GM21786 (cell line): ENCODE measurements around the gene WHRN.
A peak's percentile ranks its signal among the peaks of the same experiment; 100 is the strongest.

Experiments
- ATAC-seq: cut with Tn5 transposase; IDR thresholded peaks from one replicate; pipeline ENCODE4 v1.9.1; 2021; ENCODE audit not compliant: unreplicated experiment

Gene WHRN

GRCh38 chr9:114493521-114494184, 11.6 kb downstream of the WHRN start:
- no peak for ATAC-seq

GRCh38 chr9:114492991-114493390, 12.3 kb downstream of the WHRN start:
- no peak for ATAC-seq

DNA sequence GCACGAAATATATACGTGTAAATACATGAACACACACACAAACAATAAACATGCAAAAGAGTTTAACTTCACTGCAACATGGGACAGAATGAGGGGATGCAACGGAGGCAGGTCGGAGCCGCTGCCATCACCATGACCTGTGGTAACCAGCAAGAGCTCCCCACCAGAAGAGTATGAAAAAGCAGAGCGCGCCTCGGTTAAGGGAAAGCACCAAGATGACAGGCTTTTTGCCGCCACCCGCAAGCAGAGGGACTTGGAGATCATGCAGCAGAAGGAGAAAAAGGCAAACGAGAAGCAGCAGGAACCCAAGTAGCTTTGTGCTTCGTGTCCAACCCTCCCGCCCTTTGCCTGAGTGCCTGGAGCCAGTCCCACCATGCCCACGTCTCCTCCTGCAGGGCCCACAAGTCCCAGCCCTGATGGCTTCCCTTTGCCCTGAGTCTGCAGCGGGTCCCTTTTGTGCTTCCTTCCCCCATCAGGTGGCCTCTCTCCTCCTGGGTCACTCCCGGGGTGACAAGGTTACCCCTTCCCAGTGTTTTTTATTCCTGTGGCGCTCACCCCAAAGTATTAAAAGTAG, 13.8 kb downstream of the WHRN start:
- ATAC-seq = no peak

GRCh38 chr9:114489928-114490327, 15.3 kb downstream of the WHRN start:
- ATAC-seq = no peak

GRCh38 chr9:114488398-114489129, 16.7 kb downstream of the WHRN start:
- ATAC-seq = no peak

- no peak for ATAC-seq
Measured at GRCh38 chr9:114487607-114488300, 17.5 kb downstream of the WHRN start.

DNA sequence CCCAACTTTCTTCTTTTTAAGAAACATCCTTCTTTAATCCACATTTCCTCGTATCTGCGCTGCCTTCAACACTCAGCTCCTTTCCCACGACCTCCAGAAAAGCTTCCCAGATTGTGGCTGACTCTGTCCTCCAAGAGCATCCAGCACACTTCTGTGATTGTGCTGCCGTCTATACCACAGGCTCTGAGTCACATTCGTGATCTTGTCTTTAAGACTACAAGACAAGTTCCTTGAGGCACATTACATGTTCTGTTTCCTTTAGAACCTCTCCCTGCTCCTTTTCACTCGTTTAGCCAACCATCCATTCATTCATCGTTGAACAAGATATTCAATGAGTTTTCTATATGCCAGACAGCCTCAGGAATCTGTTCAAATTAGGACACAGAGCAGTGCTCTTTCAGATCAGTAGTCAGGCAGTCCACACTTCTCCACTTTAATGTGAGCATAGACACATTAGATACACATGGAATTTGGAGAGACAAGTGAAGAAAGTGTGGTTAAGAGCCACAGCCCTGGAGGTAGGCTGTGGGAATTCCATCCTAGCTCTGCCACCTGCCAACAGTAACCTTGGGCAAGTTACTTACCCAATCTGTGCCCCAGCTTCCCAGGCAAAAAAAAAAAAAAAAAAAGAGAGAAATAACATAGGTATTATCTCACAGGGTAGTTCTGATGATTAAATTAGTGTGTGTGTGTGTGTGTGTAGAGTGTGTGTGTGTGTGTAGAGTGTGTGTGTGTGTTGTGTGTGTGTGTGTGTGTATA, 18.9 kb downstream of the WHRN start:
- no peak for ATAC-seq

GRCh38 chr9:114484854-114485443, 20.3 kb downstream of the WHRN start:
- ATAC-seq = peak; percentile 52

DNA sequence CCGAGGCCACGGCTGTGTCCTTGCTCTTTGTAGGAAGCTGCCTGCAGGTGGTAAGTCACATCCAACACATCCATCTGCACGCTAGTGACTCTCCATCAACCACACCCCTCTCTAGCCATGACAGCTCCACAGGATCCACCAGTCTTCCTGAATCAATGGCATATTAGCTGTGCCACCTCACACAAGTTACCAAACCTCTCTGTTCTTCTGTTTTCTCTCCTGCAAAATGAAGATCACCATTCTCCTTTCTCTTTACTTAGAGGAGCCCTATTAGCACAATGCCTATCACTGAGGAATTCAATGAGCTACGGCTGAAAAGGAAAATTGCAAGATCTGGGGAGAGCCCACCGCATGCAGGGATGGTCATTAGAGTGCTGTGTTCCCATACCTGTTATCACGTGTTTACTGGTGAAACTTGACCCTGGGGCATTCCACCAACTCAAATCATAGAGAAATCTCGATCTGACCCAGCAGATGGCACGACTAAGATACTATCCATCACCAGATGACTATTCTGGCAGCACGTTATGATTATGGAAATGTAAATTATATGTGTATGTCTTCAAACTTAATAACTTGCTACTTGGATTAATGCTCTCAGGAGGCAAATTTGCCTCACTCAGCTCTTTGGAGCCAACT, 20.9 kb downstream of the WHRN start:
- peak; percentile 7 for ATAC-seq

DNA sequence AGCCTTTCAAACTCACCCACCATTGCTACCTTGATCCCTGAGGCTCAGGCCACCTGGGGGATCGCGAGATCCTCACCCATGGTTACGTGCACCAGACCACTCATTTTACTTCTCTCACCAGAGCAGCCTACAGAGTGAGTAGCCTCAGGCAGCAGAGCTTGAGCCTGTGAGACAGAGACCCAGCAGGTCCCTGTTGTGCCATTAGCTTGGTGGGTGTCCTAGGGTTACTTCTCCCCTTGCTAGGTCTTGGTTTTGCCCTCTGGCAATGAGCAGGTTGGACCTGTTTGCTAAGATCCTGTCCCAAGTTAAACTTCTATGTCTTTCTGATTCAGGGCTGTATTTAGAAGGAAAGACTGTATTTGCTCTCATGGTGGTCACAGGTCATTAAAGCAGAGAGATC, 21.8 kb downstream of the WHRN start:
- ATAC-seq = no peak

- no peak for ATAC-seq
Measured at GRCh38 chr9:114482593-114482992, 22.7 kb downstream of the WHRN start.

GRCh38 chr9:114481789-114482188, 23.5 kb downstream of the WHRN start:
- no peak for ATAC-seq

DNA sequence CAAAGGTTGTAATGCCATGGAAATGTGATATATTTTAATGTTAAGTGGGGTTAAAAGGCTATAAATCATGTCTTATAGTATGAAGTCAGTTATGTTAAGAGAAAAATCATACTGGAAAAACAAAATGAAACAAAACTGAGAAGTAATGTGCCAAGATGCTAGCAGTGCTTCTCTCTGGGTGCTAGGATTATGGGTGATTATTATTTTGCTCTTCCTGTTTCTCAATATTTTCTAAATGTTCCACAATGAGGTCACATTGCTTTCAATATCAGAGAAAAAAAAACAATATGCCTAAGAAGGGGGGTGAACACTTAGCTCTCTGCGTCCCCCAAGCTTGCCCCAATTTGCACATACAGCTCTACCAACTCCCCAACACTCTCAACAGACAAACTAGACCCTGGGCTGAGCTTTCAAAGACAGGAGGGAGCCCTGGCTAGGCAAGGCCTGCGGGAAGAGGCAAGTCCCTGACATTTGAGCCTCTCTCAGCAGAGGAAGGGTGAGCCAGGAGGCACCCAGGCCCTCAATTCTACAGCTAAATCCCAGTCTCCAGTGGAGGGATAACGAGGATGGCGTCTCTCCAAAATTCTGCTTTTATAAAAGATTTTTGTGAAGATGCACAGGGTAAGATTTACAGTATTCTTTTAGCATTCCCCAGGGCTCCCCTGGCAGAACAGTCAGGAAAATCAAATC, 24.4 kb downstream of the WHRN start:
- no peak for ATAC-seq

DNA sequence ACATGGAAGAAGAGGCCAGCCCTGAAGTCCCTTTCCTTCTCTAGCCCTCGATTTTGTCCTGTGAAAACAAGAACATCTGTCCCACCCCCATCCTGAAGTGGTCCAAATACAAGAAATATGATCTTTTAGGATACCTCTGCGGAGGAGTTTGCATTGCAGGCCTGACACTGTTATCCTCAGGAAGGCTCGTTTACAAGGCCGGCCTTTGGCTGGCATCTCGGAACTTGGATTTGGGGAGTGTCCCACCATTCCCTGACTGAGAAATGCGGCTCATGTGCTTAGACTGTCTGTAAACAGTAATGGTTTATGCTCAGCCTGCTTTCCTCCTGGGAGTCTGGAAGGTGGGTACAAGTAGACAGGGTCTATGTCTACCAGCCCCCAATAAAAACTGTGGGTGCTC, 26.4 kb downstream of the WHRN start:
- ATAC-seq = no peak

- no peak for ATAC-seq
Measured at GRCh38 chr9:114478459-114478858, 26.8 kb downstream of the WHRN start.

DNA sequence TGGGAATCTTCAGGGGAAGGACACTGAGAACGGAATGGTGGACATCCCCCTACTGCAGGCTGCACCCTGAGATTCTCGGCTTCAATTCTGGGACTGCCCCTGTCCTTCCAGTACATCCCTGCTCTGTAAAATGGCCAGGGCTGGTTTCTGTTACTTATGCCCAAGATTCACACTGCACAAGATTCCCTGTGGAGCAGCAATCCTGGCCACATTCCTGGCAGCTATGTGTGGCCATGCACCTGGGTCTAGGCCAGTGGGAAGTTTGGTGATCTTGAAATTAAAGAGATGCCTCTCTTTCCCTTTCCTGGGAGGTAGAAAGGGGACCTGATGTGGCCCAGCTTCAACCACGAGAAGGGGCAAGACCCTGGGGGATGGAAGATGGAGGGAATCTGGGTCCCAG, 27.6 kb downstream of the WHRN start:
- ATAC-seq = no peak

DNA sequence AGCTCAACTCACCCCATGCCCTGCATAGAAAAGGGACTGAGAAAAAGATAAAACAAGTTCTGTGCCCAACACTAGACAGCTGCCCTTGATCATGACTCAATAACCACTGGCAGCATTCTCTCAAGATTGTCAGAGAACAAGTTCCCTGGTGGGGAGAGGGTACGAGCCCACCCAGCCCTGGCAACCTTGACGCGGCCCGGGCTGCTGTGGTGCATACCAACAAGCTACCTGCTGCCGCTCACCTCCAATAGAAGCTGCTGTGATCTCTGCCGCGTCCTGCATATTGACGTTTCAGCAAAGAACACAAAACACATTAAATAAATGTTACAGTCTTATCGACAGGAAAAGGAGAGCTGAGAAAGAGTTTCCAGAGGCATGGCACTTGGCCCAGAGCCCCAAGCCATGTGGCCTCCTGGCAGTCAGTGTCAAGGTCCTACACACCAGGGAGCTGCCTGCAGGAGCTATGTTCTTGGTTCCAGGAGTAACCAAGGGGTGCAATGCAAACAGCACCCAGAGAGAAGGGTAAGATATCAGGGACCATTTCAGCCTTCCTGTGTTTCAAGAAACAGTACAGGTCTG, 28.3 kb downstream of the WHRN start:
- no peak for ATAC-seq

- no peak for ATAC-seq
Measured at GRCh38 chr9:114475412-114476135, 29.7 kb downstream of the WHRN start.

GRCh38 chr9:114474425-114474824, 30.8 kb downstream of the WHRN start:
- ATAC-seq = no peak
